H9 (cell line): ENCODE data around the gene XRCC3. TPM values are rescaled to one million over a fixed set of nuclear protein-coding genes. Genes with fewer than 3 reads are reported as not detected.

ENCODE experiments used
- DNase-seq: peaks from one replicate; pipeline ENCODE4 v3.0.0-alpha.2; 2017
- H2AFZ ChIP-seq: one replicate; pipeline ENCODE4 v1.6.1; 2013; ENCODE audit warnings: mild to moderate bottlenecking, low read length, control low read depth, moderate library complexity
- H2AK5ac ChIP-seq: 2 replicates; pipeline ENCODE4 v1.6.1; 2013; ENCODE audit warnings: low read length, control low read depth, mixed read lengths; ENCODE audit not compliant: insufficient read length
- H2BK120ac ChIP-seq: one replicate; pipeline ENCODE4 v1.6.1; 2013; ENCODE audit warnings: low read depth, mild to moderate bottlenecking, low read length, control low read depth, inconsistent platforms; ENCODE audit not compliant: poor library complexity, severe bottlenecking
- H2BK12ac ChIP-seq: 2 replicates; pipeline ENCODE4 v1.6.1; 2013; ENCODE audit warnings: low read length, control low read depth, mixed read lengths, low read depth; ENCODE audit not compliant: insufficient read length
- H2BK15ac ChIP-seq: 2 replicates; pipeline ENCODE4 v1.6.1; 2013; ENCODE audit warnings: low read depth, low read length, control low read depth
- H2BK20ac ChIP-seq: one replicate; pipeline ENCODE4 v1.6.1; 2013; ENCODE audit warnings: low read depth, mild to moderate bottlenecking, low read length, control low read depth, inconsistent platforms; ENCODE audit not compliant: poor library complexity, severe bottlenecking
- H2BK5ac ChIP-seq: 2 replicates; pipeline ENCODE4 v1.6.1; 2013; ENCODE audit warnings: low read length, control low read depth, mixed read lengths; ENCODE audit not compliant: insufficient read length
- H3K14ac ChIP-seq: 2 replicates; pipeline ENCODE4 v1.6.1; 2013; ENCODE audit warnings: low read length, control low read depth; ENCODE audit not compliant: insufficient read depth
- H3K18ac ChIP-seq: 2 replicates; pipeline ENCODE4 v1.6.1; 2013; ENCODE audit warnings: low read depth, mild to moderate bottlenecking, mixed read lengths, low read length, control low read depth; ENCODE audit not compliant: insufficient read length
- H3K23ac ChIP-seq: 2 replicates; pipeline ENCODE4 v1.6.1; 2013; ENCODE audit warnings: low read length, control low read depth, mixed read lengths, low read depth; ENCODE audit not compliant: insufficient read length
- H3K23me2 ChIP-seq: 2 replicates; pipeline ENCODE4 v1.6.1; 2013; ENCODE audit warnings: low read depth, mild to moderate bottlenecking, mixed read lengths, low read length, control low read depth; ENCODE audit not compliant: insufficient read length, poor library complexity, severe bottlenecking
- H3K27ac ChIP-seq: 2 replicates; pipeline ENCODE4 v1.5.1; 2013; ENCODE audit warnings: low read length, control low read depth, mixed read lengths, low read depth; ENCODE audit not compliant: insufficient read length
- H3K27me3 ChIP-seq: 2 replicates; pipeline ENCODE4 v1.6.1; 2013; ENCODE audit warnings: low read length, control low read depth, inconsistent platforms; ENCODE audit not compliant: insufficient read depth
- H3K4ac ChIP-seq: 2 replicates; pipeline ENCODE4 v1.6.1; 2013; ENCODE audit warnings: low read depth, mild to moderate bottlenecking, control low read depth, inconsistent platforms, low read length, moderate library complexity
- H3K4me1 ChIP-seq: 2 replicates; pipeline ENCODE4 v1.6.1; 2013; ENCODE audit warnings: low read length, control low read depth, inconsistent platforms; ENCODE audit not compliant: insufficient read depth
- H3K4me2 ChIP-seq: 2 replicates; pipeline ENCODE4 v1.6.1; 2013; ENCODE audit warnings: low read length, control low read depth, mixed read lengths; ENCODE audit not compliant: insufficient read length, insufficient read depth
- H3K56ac ChIP-seq: 2 replicates; pipeline ENCODE4 v1.6.1; 2013; ENCODE audit warnings: low read depth, mild to moderate bottlenecking, mixed read lengths, low read length, control low read depth; ENCODE audit not compliant: insufficient read length
- H3K79me1 ChIP-seq: 2 replicates; pipeline ENCODE4 v1.6.1; 2013; ENCODE audit warnings: low read depth, mild to moderate bottlenecking, moderate library complexity, low read length, control low read depth, inconsistent platforms; ENCODE audit not compliant: insufficient read depth, poor library complexity, severe bottlenecking
- H3K79me2 ChIP-seq: 2 replicates; pipeline ENCODE4 v1.6.1; 2013; ENCODE audit warnings: low read length, control low read depth, inconsistent platforms; ENCODE audit not compliant: insufficient read depth
- H3K9ac ChIP-seq: 2 replicates; pipeline ENCODE4 v1.6.1; 2013; ENCODE audit warnings: low read length, control low read depth, mixed read lengths; ENCODE audit not compliant: insufficient read length; ENCODE audit errors: extremely low read depth
- H3K9me3 ChIP-seq: one replicate; pipeline ENCODE4 v1.6.1; 2013; ENCODE audit warnings: low read depth, low read length, inconsistent platforms; ENCODE audit not compliant: control insufficient read depth
- H3T11ph ChIP-seq: one replicate; pipeline ENCODE4 v1.6.1; 2013; ENCODE audit warnings: mild to moderate bottlenecking, low read length, control low read depth, inconsistent platforms
- H4K20me1 ChIP-seq: one replicate; pipeline ENCODE4 v1.6.1; 2013; ENCODE audit not compliant: control insufficient read depth, insufficient read length, insufficient read depth
- H4K5ac ChIP-seq: 2 replicates; pipeline ENCODE4 v1.6.1; 2013; ENCODE audit warnings: low read depth, mild to moderate bottlenecking, mixed read lengths, low read length, control low read depth; ENCODE audit not compliant: insufficient read length
- H4K8ac ChIP-seq: replicated peaks from 2 replicates; pipeline ENCODE4 v1.6.1; 2013; ENCODE audit warnings: low read length, control low read depth, mixed read lengths, low read depth; ENCODE audit not compliant: insufficient read length
- H4K91ac ChIP-seq: 2 replicates; pipeline ENCODE4 v1.6.1; 2013; ENCODE audit warnings: low read depth, mild to moderate bottlenecking, moderate library complexity, mixed read lengths, low read length, control low read depth; ENCODE audit not compliant: insufficient read length
- H3K27ac Mint-ChIP-seq, 3 experiments: 2 replicates in 2 of 3; 3 replicates in 1 of 3; pipeline ENCODE4 v1.8.0; 2020 to 2021; ENCODE audit warnings: mixed read lengths in 3 of 3, mild to moderate bottlenecking in 1 of 3, moderate library complexity in 1 of 3
- H3K27me3 Mint-ChIP-seq: 2 replicates; pipeline ENCODE4 v1.8.0; 2021; ENCODE audit warnings: low read depth, mild to moderate bottlenecking, moderate library complexity, mixed read lengths
- H3K36me3 Mint-ChIP-seq, 3 experiments: 2 replicates in 2 of 3; 3 replicates in 1 of 3; pipeline ENCODE4 v1.8.0; 2020 to 2021; ENCODE audit warnings: low read depth in 3 of 3, mixed read lengths in 3 of 3; ENCODE audit not compliant: insufficient read depth in 1 of 3
- H3K4me1 Mint-ChIP-seq, 2 experiments: 2 replicates each; pipeline ENCODE4 v1.8.0; 2020; ENCODE audit warnings: mixed read lengths in 2 of 2
- H3K4me3 Mint-ChIP-seq, 2 experiments: 2 replicates in 1 of 2; 3 replicates in 1 of 2; pipeline ENCODE4 v1.8.0; 2020 to 2021; ENCODE audit warnings: mild to moderate bottlenecking in 2 of 2, mixed read lengths in 2 of 2, moderate library complexity in 1 of 2
- H3K9me3 Mint-ChIP-seq, 2 experiments: 2 replicates in 1 of 2; 3 replicates in 1 of 2; pipeline ENCODE4 v1.8.0; 2020; ENCODE audit warnings: mild to moderate bottlenecking in 2 of 2, mixed read lengths in 2 of 2, moderate library complexity in 1 of 2
- WGBS: extraction: QIAGEN DNeasy Blood & Tissue Kit; methylation state at CpG from one replicate; pipeline ENCODE4 v1.1.7; 2013; ENCODE audit warnings: missing lambda C conversion rate, low lambda C conversion rate, mixed read lengths; ENCODE audit not compliant: insufficient read length; ENCODE audit errors: extremely low coverage; 5-methylcytosine and 5-hydroxymethylcytosine counted together
- total RNA-seq: library from RNA; stranded (reverse); gene quantifications from 2 replicates; pipeline ENCODE4 v1.2.1, GENCODE V29; 2021
- TF ChIP-seq, protein P1 (sequence below): fragments of 200-600 bp; sonication (generic); conservative IDR thresholded peaks from 3 replicates; pipeline ENCODE4 v1.8.0; 2021; ENCODE audit warnings: antibody characterized with exemption, mild to moderate bottlenecking

XRCC3 gene
- total RNA-seq, 1 experiment from 2014 or later = 45.3 TPM

DNA sequence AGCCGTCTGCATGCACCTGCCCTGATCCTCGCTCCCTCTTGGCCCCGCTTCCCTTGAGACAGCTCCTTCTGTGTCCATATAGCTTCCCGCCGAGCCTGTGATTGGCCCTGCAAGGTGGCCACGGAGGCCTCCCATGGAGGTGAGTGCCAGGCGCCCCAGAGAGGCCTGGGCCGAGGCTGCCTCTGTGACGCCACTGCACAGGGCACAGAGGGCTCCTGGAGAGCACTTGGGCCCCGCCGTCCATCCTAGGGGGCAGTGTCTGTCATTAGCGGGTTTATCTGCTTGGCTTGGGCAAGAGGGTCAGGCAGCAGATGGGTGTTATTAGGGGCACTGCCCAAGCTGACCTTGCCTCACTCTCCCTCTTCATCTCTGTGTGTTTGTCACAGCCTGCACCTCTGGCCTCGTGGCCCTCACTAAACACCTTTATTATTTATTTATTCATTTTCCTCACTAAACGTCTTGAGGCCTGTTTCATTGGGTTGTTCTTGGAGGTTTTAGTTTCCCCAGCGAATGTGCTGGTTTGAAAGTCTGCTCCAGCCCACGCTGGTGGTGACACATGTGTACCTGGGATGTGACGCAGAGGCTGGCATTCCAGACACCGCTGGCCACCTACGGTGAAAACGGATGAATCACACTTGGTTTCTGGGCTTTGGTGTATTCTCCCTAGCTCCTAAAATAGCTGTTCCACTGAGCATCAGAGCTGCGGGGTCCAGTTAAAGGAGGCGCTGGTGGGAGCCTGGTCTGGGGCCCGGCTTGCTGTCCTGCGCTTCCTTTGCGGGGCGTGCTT is 6.3 kb upstream of the XRCC3 start:
- Histone ChIP-seq H3K18ac (no peak overlapping the region), H3T11ph (no peak overlapping the region), H4K8ac (no peak overlapping the region), H3K4me2 (no peak overlapping the region), H3K56ac (no peak overlapping the region), H3K27me3 (no peaks in the 10 kb centered on the region), H3K14ac (no peak overlapping the region; the same call in 1 of the 2 replicates), H2AK5ac (no peak overlapping the region), H3K23me2 (no peaks in the 10 kb centered on the region), H2BK120ac (no peak overlapping the region), H4K91ac (no peak overlapping the region), H3K27ac (no peak overlapping the region), H2AFZ (no peak overlapping the region), H2BK15ac (no peak overlapping the region), H3K4ac (no peak overlapping the region), H3K79me1 (peaks cover 9% of the 10 kb centered on the region), H3K79me2 (no peaks in the 10 kb centered on the region; the same call in 1 of the 2 replicates), H3K9ac (no peak overlapping the region), H3K9me3 (no peaks in the 10 kb centered on the region), H2BK12ac (no peak overlapping the region), H4K20me1 (no peaks in the 10 kb centered on the region), H3K23ac (no peak overlapping the region), H3K4me1 (no peaks in the 10 kb centered on the region; the same call in 1 of the 2 replicates), H2BK20ac (no peak overlapping the region), H4K5ac (no peak overlapping the region), H2BK5ac (no peak overlapping the region)
- no peak for DNase-seq
- no CpG with 5 or more reads among the region's 26 CpGs for WGBS
- Mint-ChIP-seq H3K27me3 (no peaks in the 10 kb centered on the region; the same call in 1 of the 2 replicates), H3K4me1 (peaks cover 11 to 18% of the 10 kb centered on the region in 2 experiments), H3K27ac (no peak overlapping the region; a peak in 1 of 7 replicates), H3K9me3 (no peaks in the 10 kb centered on the region), H3K36me3 (peaks cover 4 to 5% (median 5%) of the 10 kb centered on the region in 3 experiments; a peak in 4 of 7 replicates), H3K4me3 (no peak overlapping the region)
- TF ChIP-seq, protein P1, sequence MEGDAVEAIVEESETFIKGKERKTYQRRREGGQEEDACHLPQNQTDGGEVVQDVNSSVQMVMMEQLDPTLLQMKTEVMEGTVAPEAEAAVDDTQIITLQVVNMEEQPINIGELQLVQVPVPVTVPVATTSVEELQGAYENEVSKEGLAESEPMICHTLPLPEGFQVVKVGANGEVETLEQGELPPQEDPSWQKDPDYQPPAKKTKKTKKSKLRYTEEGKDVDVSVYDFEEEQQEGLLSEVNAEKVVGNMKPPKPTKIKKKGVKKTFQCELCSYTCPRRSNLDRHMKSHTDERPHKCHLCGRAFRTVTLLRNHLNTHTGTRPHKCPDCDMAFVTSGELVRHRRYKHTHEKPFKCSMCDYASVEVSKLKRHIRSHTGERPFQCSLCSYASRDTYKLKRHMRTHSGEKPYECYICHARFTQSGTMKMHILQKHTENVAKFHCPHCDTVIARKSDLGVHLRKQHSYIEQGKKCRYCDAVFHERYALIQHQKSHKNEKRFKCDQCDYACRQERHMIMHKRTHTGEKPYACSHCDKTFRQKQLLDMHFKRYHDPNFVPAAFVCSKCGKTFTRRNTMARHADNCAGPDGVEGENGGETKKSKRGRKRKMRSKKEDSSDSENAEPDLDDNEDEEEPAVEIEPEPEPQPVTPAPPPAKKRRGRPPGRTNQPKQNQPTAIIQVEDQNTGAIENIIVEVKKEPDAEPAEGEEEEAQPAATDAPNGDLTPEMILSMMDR = no peak; the same call in 2 of the 3 replicates
